NCI-H146 treated with DMSO at 0.1 percent for 48 hours (cell line): Measurements from ENCODE around the gene VEGFA.

Experiments used
- DNase-seq: peaks from one replicate; lab custom pipeline; 2025; ENCODE audit not compliant: unreplicated experiment; lab: John Stamatoyannopoulos, UW

VEGFA gene

DNA sequence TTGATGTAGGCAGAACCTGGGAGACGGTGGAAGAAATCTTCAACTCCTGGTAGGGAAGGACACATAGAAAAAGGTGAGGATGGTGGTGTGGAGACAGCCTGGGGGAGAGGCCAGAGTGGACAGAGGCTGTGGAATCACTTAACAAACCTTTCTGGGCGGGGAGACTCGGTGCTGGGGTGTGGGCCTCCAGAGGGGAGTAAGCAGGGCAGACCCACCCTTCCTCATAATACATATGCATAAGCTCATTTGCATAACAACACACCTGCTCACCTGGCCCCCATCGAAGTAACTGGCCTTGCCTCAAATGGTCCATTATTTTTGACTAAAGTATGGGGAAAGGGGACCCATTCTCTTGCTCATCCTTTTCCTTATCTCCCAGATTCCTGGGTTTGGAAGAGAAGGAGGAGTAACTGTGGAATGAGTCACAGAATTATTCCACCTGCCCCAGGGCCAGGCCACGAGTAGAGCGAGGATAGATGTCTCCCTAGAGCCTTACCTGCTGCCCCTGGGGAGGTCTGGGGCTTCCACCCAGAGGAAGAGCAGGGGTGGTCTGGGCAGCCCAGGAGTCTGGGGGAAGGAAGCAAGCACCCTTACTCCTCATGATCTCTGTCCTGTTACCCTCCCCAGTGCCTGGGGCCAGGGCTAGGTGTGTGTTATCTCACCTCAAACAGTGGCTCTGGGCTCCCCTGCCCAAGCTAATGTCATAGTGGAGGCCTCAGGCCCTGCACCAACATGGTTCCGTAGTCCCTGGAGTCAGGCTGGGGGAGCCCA, 10.7 kb upstream of the VEGFA start:
- DNase-seq = no peak

DNA sequence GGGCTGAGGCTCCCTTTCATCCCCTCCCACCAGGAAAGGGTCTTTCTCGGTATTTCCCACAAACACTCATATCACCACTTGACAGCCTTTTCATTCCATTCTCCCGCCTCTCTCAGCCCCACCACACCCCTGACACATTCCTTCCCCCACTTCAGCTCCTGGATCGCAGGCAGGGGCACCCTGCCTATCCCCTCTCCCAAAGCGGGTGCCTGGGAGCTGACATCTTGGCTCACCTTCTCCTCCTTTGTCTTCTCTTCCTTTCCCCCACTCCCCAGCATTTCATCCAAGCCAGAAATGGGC, 10.2 kb upstream of the VEGFA start:
- no peak for DNase-seq

DNA sequence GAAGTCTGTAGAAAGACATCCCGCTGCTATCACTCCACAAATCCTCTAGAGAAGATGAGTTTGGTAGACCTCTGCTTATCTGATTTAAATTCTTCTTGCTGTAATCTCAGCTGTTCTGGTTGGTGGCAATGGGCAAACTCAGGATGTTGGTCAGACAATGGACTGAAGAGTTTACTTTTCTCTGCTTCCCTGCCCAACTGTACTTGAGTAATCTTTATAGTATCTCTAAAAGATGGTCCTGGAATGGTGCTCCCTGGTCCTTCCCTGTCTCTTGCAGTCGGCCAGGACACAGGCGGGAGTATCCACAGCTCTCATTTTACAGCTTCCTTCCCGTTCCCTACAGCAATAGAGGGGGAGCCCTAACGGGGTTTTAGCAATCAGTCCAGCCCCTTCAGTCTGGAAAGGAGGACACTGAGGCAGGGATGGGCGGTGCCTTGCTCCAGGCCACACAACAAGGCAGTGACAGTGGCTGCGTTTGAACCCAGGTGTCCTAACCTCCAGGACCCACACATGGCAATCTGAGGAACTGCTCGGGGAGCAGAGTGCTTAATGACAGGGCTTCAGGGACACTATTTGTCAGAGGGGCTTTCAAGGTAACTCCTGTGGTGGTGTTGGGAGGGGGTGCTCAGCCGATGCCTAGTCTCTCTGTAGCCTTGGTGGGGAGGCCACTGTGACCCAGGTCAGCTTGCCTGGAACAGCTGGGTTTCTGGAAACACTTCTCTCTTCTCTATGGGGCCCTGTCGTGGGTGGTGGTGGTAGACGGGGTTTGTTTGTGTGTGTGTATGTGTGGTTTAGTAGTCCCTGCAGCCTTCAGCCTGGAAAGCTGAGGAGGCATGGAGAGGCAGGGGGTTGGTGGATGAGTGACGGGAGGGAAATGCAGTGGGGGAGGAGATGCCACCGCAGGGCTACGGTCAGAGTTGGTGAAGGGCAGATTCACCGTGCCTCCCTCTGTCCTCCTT, 9.5 kb upstream of the VEGFA start:
- no peak for DNase-seq

DNA sequence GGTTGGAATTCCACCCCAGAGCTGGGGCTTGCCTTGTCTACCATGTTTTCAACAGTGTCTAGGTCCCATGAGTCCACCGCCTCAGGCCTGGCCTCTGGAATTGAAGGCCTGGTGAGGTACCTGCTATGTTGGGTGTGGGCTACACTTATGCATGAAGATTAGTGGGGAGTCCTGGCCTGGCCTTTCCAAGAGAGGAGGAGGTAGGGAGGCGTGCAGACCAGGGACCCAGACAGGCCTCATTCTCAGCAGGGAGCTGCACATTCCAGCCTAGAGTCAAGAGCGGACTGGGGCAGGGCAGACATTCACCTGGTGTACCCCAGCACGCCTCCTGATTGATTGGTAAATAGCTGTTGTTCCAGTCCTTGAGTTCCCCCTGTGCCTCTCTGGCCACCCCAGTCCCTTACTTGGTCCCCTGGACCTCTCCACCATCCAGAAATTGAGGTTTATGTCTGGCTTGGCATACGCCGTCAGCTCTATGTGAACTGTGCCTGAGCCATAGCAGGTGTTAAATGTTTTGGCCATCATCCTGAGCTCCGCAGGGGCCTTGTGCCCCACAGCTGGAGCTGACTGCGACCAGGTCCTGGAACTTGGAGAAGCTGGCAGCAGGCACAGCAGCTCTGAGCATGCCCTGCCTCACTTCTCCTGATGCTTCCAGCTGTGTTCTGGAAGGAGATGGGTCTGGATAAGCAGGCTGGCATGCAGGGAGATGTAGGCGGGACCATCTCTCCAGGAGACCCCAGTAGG, 8.2 kb upstream of the VEGFA start:
- peak; percentile 19 for DNase-seq

DNA sequence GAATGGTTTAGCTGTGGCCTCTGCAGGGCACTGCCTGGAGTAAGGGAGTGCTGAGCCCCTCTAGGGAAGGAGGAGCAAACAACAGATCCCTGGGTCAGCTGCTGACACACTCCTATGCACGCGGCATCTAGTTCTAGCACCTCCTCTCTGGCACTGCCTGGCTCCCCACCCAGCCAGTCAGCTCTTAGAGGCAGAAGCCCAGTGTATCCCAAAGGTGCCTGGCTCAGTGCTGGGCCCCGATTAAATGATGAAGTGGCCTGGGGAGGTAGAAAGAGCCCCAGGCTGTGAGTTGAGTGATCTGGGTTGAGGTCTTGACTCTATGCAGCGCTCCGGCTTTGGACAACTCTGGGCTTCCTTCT, 7.6 kb upstream of the VEGFA start:
- DNase-seq = no peak

DNA sequence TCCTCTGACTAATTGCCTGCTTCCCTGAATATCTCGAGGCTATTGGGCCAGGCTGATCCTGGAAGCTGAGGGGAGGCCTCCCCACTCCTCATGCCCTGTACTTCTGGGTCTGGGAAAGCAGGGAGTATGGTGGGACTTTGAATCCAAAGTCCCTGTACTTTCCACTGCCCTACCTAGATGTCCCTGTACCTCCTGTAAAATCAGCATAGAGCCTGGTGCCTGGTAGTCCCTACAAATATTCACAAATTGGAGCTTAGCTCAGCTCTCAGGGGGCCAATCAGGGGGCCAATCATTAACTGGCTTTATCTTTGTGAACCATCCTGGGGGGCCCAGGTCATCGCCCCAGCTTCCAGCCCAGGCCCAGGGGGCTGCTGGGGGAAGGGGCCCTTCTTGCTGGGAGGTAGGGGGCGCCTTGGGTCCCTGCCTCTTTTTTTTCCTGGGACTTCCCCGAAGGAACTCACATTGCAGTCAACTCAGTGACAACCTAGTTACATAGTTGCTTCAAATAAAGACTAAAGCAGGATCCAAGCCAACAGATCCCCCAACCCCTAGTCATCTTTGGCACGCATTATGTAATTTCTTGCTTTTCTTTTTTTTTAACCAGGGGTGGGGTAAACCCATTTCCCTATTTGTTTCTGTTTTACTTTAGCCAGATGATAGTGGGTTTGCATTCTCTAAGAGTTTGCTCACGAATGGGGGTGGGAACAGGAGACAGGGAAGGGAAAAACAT, 6.9 kb upstream of the VEGFA start:
- DNase-seq = no peak

DNA sequence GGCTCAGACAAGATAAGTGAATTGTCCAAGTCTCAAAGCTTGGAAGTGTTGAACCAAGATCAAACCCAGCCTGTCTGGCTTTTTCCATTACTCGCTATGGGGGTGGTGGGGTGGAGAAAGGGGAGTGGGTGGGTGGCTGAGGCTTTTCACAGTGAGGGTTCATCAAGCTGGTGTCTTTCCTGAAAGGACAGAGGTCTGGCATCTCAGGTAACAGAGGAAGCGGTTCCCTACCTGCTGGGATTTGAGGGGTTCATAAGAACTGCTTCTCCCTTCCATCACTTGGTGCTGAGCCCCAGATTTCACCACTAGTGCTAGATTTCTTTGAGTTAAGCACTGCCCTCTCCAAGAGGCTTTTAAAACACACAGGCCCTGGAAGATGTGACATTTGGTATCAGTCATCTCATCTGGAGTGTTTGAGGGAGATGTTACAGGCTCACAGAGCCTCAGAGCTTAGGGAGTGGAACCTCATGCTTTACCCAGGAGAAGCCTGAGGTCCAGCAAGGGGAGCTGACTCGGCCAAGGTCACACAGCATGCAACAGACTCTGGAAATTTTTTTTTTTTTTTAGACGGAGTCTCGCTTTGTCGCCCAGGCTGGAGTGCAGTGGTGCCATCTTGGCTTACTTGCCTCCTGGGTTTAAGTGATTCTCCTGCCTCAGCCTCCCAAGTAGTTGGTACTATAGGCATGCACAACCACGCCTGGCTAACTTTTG, 6.0 kb upstream of the VEGFA start:
- DNase-seq = no peak

DNA sequence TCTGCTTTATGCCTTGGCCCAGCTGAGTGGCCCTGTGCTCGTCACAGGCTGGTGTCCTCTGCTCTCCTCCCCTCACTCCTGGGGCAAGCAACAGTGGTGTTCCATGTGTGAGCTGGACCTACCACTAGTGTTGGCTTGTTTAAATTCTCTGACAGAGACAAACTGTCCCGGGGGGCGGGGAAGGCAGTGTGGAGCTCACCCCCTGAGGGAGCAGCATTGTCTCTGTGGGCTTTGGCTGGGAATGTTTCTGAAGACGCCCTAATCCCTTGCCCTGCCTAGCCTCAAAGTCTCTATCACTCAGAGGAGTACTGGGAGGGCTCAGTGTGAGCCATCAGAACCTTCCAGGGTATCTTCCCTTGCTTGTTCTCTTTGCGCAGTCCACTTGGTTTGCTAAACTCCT, 5.2 kb upstream of the VEGFA start:
- DNase-seq = no peak

DNA sequence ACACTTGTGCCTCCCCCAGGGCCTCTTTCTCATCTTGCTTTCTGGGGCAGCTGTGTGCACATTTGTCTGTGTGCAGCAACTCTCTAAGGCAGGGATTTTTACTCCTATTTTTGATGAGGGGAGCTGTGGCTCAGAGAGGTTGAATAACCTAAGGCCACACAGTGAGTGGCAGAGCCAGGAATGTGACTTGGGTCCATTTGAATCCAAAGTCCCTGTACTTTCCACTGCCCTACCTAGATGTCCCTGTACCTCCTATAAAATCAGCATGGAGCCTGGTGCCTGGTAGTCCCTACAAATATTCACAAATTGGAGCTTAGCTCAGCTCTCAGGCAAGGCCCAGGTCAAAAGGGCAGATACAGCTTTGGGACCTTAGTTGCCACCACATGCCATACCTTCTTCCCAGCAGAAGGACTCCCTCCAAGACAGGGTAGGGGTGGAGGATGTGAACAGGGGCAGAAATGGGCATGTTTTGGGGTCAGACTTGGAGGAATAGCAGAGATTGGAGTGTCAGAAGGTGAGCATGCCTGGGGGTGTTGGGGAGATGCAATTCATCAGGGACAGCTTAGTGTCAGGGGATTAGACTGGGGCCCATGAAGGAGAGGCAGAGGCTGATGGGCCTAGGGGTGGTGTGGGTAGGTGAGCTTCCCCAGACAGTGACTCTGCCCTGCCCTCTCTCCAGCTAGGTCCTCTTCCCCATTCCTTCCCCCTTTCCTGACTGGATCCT, 4.1 kb upstream of the VEGFA start:
- DNase-seq = no peak

DNA sequence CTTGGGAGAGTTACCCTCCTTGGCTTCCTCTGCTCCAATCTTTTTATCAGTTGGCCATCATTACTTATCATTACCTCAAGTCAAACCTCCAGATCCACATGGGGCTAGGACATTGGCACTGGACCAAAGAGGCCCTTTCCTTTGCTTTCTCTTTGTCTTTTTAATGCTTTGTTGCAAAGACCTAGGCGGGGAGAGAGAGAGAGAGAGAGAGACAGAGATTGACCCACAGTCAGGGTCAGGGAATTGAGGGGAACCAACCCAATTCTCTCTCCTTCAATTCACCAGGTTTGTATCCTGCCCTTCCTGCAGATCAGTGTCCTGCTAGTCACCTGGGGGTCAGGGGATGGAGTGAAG, 3.5 kb upstream of the VEGFA start:
- DNase-seq = no peak

DNA sequence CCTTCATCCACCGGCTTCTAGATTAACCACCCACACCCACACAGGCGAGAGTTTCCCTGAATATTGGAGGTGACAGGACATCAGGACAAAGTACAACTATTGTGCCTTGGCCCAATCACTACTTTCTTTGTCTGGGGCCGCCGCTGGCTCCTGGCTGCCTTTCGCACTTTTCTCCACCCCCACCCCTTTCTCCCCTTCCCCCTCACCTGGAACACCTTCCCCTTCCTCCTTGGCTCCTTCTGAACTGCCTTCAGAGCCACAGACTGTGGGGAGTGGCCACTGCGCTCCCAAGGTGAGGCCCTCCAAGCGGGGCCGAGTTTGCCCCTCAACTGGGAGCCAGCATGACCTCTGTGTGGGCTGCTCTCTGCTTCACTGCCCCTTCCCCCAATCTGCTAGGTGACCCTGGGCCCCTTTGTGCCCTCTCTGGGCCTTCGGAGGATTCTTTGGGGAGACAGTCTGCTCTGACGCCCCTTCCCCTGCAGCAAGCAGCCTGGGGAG, 3.0 kb upstream of the VEGFA start:
- DNase-seq = no peak

DNA sequence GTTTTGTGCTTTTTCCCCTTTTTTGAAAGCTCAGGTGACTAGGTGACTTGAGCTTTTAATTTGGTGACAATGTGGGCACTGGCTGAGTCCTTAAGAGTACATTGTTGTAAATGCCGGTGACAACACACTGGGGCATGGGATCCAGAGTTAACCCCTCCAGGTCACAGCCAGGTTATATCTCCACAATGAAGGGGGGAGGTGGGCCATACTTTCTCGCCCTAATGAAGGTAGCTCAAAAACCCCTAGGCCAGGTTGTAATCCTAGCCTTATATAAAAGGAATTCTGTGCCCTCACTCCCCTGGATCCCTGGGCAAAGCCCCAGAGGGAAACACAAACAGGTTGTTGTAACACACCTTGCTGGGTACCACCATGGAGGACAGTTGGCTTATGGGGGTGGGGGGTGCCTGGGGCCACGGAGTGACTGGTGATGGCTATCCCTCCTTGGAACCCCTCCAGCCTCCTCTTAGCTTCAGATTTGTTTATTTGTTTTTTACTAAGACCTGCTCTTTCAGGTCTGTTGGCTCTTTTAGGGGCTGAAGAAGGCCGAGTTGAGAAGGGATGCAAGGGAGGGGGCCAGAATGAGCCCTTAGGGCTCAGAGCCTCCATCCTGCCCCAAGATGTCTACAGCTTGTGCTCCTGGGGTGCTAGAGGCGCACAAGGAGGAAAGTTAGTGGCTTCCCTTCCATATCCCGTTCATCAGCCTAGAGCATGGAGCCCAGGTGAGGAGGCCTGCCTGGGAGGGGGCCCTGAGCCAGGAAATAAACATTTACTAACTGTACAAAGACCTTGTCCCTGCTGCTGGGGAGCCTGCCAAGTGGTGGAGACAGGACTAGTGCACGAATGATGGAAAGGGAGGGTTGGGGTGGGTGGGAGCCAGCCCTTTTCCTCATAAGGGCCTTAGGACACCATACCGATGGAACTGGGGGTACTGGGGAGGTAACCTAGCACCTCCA, 2.2 kb upstream of the VEGFA start:
- no peak for DNase-seq

DNA sequence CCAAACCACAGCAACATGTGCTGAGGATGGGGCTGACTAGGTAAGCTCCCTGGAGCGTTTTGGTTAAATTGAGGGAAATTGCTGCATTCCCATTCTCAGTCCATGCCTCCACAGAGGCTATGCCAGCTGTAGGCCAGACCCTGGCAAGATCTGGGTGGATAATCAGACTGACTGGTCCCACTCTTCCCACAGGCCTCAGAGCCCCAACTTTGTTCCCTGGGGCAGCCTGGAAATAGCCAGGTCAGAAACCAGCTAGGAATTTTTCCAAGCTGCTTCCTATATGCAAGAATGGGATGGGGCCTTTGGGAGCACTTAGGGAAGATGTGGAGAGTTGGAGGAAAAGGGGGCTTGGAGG, 1.5 kb upstream of the VEGFA start:
- no peak for DNase-seq

DNA sequence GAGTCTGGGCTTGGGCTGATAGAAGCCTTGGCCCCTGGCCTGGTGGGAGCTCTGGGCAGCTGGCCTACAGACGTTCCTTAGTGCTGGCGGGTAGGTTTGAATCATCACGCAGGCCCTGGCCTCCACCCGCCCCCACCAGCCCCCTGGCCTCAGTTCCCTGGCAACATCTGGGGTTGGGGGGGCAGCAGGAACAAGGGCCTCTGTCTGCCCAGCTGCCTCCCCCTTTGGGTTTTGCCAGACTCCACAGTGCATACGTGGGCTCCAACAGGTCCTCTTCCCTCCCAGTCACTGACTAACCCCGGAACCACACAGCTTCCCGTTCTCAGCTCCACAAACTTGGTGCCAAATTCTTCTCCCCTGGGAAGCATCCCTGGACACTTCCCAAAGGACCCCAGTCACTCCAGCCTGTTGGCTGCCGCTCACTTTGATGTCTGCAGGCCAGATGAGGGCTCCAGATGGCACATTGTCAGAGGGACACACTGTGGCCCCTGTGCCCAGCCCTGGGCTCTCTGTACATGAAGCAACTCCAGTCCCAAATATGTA, 957 bp upstream of the VEGFA start:
- no peak for DNase-seq

DNA sequence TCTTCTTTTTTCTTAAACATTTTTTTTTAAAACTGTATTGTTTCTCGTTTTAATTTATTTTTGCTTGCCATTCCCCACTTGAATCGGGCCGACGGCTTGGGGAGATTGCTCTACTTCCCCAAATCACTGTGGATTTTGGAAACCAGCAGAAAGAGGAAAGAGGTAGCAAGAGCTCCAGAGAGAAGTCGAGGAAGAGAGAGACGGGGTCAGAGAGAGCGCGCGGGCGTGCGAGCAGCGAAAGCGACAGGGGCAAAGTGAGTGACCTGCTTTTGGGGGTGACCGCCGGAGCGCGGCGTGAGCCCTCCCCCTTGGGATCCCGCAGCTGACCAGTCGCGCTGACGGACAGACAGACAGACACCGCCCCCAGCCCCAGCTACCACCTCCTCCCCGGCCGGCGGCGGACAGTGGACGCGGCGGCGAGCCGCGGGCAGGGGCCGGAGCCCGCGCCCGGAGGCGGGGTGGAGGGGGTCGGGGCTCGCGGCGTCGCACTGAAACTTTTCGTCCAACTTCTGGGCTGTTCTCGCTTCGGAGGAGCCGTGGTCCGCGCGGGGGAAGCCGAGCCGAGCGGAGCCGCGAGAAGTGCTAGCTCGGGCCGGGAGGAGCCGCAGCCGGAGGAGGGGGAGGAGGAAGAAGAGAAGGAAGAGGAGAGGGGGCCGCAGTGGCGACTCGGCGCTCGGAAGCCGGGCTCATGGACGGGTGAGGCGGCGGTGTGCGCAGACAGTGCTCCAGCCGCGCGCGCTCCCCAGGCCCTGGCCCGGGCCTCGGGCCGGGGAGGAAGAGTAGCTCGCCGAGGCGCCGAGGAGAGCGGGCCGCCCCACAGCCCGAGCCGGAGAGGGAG, 580 bp downstream of the VEGFA start:
- peak; percentile 30 for DNase-seq

DNA sequence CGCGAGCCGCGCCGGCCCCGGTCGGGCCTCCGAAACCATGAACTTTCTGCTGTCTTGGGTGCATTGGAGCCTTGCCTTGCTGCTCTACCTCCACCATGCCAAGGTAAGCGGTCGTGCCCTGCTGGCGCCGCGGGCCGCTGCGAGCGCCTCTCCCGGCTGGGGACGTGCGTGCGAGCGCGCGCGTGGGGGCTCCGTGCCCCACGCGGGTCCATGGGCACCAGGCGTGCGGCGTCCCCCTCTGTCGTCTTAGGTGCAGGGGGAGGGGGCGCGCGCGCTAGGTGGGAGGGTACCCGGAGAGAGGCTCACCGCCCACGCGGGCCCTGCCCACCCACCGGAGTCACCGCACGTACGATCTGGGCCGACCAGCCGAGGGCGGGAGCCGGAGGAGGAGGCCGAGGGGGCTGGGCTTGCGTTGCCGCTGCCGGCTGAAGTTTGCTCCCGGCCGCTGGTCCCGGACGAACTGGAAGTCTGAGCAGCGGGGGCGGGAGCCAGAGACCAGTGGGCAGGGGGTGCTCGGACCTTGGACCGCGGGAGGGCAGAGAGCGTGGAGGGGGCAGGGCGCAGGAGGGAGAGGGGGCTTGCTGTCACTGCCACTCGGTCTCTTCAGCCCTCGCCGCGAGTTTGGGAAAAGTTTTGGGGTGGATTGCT, 1.3 kb downstream of the VEGFA start:
- DNase-seq = no peak
